ENCODE results near the gene ADARB1. TPM values are rescaled to one million over a fixed set of nuclear protein-coding genes. Genes with fewer than 3 reads are reported as not detected.

ADARB1 gene
- total and polyA plus RNA-seq, 2 experiments from 2014 or later: 4.8 to 14.8 TPM

DNA sequence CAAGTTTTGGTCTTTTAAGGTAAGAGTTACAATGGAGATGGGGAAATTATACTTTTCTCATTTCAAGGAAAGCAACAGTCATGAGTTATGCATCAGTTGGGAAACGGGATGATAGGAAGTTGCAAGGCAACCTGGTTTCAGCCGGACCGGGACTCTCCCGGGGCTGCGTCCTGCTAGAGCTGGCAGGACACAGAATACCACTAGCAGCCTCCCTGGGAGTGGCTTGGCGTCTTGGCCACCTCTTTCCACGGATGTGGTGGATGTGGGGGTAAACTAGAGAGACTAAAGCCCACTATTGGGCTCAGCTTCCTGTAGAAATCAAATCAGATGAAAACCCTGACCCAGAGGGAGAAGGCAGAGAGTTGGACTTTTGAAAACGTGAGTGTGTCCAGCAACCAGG, 71.9 kb downstream of the ADARB1 start (continued):
- TF ChIP-seq, protein P1, sequence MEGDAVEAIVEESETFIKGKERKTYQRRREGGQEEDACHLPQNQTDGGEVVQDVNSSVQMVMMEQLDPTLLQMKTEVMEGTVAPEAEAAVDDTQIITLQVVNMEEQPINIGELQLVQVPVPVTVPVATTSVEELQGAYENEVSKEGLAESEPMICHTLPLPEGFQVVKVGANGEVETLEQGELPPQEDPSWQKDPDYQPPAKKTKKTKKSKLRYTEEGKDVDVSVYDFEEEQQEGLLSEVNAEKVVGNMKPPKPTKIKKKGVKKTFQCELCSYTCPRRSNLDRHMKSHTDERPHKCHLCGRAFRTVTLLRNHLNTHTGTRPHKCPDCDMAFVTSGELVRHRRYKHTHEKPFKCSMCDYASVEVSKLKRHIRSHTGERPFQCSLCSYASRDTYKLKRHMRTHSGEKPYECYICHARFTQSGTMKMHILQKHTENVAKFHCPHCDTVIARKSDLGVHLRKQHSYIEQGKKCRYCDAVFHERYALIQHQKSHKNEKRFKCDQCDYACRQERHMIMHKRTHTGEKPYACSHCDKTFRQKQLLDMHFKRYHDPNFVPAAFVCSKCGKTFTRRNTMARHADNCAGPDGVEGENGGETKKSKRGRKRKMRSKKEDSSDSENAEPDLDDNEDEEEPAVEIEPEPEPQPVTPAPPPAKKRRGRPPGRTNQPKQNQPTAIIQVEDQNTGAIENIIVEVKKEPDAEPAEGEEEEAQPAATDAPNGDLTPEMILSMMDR (conservative IDR thresholded peaks at IDR 0.05; ENCODE audit: low read depth in 2 of 2): no peak
- TF ChIP-seq STAT1 (IDR thresholded peaks at IDR 0.05; ENCODE audit: unreplicated experiment) (no peak), EZH2 (IDR thresholded peaks at IDR 0.05; ENCODE audit: low read depth, unreplicated experiment) (no peak)
- TF ChIP-seq, protein P2, sequence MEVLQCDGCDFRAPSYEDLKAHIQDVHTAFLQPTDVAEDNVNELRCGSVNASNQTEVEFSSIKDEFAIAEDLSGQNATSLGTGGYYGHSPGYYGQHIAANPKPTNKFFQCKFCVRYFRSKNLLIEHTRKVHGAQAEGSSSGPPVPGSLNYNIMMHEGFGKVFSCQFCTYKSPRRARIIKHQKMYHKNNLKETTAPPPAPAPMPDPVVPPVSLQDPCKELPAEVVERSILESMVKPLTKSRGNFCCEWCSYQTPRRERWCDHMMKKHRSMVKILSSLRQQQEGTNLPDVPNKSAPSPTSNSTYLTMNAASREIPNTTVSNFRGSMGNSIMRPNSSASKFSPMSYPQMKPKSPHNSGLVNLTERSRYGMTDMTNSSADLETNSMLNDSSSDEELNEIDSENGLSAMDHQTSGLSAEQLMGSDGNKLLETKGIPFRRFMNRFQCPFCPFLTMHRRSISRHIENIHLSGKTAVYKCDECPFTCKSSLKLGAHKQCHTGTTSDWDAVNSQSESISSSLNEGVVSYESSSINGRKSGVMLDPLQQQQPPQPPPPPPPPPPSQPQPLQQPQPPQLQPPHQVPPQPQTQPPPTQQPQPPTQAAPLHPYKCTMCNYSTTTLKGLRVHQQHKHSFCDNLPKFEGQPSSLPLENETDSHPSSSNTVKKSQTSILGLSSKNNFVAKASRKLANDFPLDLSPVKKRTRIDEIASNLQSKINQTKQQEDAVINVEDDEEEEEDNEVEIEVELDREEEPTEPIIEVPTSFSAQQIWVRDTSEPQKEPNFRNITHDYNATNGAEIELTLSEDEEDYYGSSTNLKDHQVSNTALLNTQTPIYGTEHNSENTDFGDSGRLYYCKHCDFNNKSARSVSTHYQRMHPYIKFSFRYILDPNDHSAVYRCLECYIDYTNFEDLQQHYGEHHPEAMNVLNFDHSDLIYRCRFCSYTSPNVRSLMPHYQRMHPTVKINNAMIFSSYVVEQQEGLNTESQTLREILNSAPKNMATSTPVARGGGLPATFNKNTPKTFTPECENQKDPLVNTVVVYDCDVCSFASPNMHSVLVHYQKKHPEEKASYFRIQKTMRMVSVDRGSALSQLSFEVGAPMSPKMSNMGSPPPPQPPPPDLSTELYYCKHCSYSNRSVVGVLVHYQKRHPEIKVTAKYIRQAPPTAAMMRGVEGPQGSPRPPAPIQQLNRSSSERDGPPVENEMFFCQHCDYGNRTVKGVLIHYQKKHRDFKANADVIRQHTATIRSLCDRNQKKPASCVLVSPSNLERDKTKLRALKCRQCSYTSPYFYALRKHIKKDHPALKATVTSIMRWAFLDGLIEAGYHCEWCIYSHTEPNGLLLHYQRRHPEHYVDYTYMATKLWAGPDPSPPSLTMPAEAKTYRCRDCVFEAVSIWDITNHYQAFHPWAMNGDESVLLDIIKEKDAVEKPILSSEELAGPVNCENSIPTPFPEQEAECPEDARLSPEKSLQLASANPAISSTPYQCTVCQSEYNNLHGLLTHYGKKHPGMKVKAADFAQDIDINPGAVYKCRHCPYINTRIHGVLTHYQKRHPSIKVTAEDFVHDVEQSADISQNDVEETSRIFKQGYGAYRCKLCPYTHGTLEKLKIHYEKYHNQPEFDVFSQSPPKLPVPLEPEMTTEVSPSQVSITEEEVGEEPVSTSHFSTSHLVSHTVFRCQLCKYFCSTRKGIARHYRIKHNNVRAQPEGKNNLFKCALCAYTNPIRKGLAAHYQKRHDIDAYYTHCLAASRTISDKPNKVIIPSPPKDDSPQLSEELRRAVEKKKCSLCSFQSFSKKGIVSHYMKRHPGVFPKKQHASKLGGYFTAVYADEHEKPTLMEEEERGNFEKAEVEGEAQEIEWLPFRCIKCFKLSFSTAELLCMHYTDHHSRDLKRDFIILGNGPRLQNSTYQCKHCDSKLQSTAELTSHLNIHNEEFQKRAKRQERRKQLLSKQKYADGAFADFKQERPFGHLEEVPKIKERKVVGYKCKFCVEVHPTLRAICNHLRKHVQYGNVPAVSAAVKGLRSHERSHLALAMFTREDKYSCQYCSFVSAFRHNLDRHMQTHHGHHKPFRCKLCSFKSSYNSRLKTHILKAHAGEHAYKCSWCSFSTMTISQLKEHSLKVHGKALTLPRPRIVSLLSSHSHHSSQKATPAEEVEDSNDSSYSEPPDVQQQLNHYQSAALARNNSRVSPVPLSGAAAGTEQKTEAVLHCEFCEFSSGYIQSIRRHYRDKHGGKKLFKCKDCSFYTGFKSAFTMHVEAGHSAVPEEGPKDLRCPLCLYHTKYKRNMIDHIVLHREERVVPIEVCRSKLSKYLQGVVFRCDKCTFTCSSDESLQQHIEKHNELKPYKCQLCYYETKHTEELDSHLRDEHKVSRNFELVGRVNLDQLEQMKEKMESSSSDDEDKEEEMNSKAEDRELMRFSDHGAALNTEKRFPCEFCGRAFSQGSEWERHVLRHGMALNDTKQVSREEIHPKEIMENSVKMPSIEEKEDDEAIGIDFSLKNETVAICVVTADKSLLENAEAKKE (CRISPR knock-in tag; IDR thresholded peaks at IDR 0.05): no peak

DNA sequence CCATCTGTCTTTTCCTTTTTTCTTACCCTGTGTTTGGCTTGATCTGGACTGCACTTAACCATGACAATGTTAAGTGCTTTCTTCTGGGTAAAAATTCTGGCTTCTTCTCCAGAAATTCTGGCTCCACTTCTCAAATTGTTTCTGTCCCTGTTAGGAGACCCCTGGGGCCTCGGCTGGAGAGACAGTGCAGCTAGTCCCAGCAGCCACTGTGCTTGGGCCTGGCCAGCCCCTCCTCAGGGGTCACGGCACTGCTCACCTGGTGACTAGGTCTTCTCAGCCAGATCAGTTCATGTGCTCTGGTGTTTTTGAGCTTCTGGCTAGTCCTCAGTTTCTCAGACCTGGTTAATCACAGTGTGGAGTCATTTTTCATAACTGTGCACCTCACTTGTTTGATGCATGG, 72.4 kb downstream of the ADARB1 start:
- DNase-seq (ENCODE audit: low spot score): no peak
- no peaks in the 10 kb centered on the region for H3K9me3 Mint-ChIP-seq
- H3K27me3 ChIP-seq (ENCODE audit: insufficient read depth): no peaks in the 10 kb centered on the region
- H3K27ac Mint-ChIP-seq: no peak overlapping the region
- no peak overlapping the region for H3K27ac ChIP-seq (ENCODE audit: low read depth)
- no peaks in the 10 kb centered on the region for H3K79me2 ChIP-seq (replicated peaks; ENCODE audit: insufficient read depth)
- H3K9me2 ChIP-seq (ENCODE audit: insufficient read depth): no peaks in the 10 kb centered on the region
- H3K27me3 Mint-ChIP-seq (ENCODE audit: insufficient read depth, low read depth, poor library complexity): peaks cover 3% of the 10 kb centered on the region
- H3K36me3 ChIP-seq (ENCODE audit: insufficient read depth): no peaks in the 10 kb centered on the region
- H3K4me1 Mint-ChIP-seq: no peaks in the 10 kb centered on the region; the same call in 2 of the 3 replicates
- no peaks in the 10 kb centered on the region for H3K4me1 ChIP-seq (ENCODE audit: insufficient read depth)
- no peak overlapping the region for H3K4me3 Mint-ChIP-seq
- no peaks in the 10 kb centered on the region for H3F3A ChIP-seq (replicated peaks; ENCODE audit: low read depth)
- ATAC-seq: no peak
- H2AFZ ChIP-seq: no peak overlapping the region
- H3K4me3 ChIP-seq: no peak overlapping the region
- H4K20me1 ChIP-seq (replicated peaks; ENCODE audit: insufficient read depth): no peaks in the 10 kb centered on the region
- H3K36me3 Mint-ChIP-seq (ENCODE audit: low read depth): no peaks in the 10 kb centered on the region
- H3K4me2 ChIP-seq: no peak overlapping the region
- TF ChIP-seq, protein P2 (CRISPR knock-in tag; IDR thresholded peaks at IDR 0.05): no peak
- TF ChIP-seq ZNF114 (CRISPR knock-in tag; IDR thresholded peaks at IDR 0.05) (no peak), JUNB (IDR thresholded peaks at IDR 0.05; ENCODE audit: unreplicated experiment) (no peak), STAT1 (IDR thresholded peaks at IDR 0.05; ENCODE audit: unreplicated experiment) (no peak), ZNF331 (CRISPR knock-in tag; IDR thresholded peaks at IDR 0.05; ENCODE audit: low read depth) (no peak)
